ENCODE results near the gene RBM12.
"Not testable (repeated sequence)": the region's sequence is repeated elsewhere in the genome, so short reads cannot be mapped to it uniquely, and the experiment has no call there.

RBM12 gene

GRCh38 chr20:35697696-35698297 lies 33.1 kb upstream of the RBM12 start:
- DNase-seq = no peak

GRCh38 chr20:35695978-35696377 lies 31.3 kb upstream of the RBM12 start:
- DNase-seq = no peak

GRCh38 chr20:35695245-35695749 lies 30.6 kb upstream of the RBM12 start:
- DNase-seq = no peak

- DNase-seq = no peak
Measured at GRCh38 chr20:35690265-35690664, 25.6 kb upstream of the RBM12 start.

- not testable (repeated sequence) for DNase-seq
Measured at GRCh38 chr20:35686872-35687271, 22.2 kb upstream of the RBM12 start.

GRCh38 chr20:35685368-35685767 lies 20.7 kb upstream of the RBM12 start:
- not testable (repeated sequence) for DNase-seq

GRCh38 chr20:35681960-35682359 lies 17.3 kb upstream of the RBM12 start:
- DNase-seq = no peak

GRCh38 chr20:35680452-35681183 lies 15.9 kb upstream of the RBM12 start:
- DNase-seq = no peak

GRCh38 chr20:35674921-35675320 lies 10.2 kb upstream of the RBM12 start:
- DNase-seq = no peak

GRCh38 chr20:35673884-35674283 lies 9.2 kb upstream of the RBM12 start:
- no peak for DNase-seq

GRCh38 chr20:35669681-35670080 lies 5.0 kb upstream of the RBM12 start:
- no peak for DNase-seq

GRCh38 chr20:35669221-35669620 lies 4.5 kb upstream of the RBM12 start:
- DNase-seq = no peak

- DNase-seq = no peak
Measured at GRCh38 chr20:35665949-35666288, 1.2 kb upstream of the RBM12 start.

- peak; percentile 8 for DNase-seq
Measured at GRCh38 chr20:35663516-35664465, 909 bp downstream of the RBM12 start.

GRCh38 chr20:35662551-35662950 lies 2.1 kb downstream of the RBM12 start:
- DNase-seq = no peak

GRCh38 chr20:35661908-35662307 lies 2.8 kb downstream of the RBM12 start:
- no peak for DNase-seq

GRCh38 chr20:35661053-35661452 lies 3.6 kb downstream of the RBM12 start:
- DNase-seq = peak; percentile 7

GRCh38 chr20:35660122-35660937 lies 4.4 kb downstream of the RBM12 start:
- DNase-seq = no peak

- no peak for DNase-seq
Measured at GRCh38 chr20:35657271-35657670, 7.4 kb downstream of the RBM12 start.

GRCh38 chr20:35654415-35654814 lies 10.3 kb downstream of the RBM12 start:
- no peak for DNase-seq

- DNase-seq = no peak
Measured at GRCh38 chr20:35653893-35654292, 10.8 kb downstream of the RBM12 start.

GRCh38 chr20:35653430-35653734 lies 11.3 kb downstream of the RBM12 start:
- no peak for DNase-seq

Measured in NCI-H226 (cell line).